ENCODE data around the gene RPS6KA2.

GRCh38 chr6:166584853-166585429 is 42.1 kb downstream of the RPS6KA2 start:
- TF ChIP-seq EZH2 (IDR thresholded peaks at IDR 0.05) (no peak), POLR2AphosphoS5 (IDR thresholded peaks at IDR 0.05; ENCODE audit: borderline replicate concordance, low read depth, low read length) (no peak)

Data from SK-N-MC (cell line).